Measurements from ENCODE around the gene TSPAN10. TPM values are rescaled to one million over a fixed set of nuclear protein-coding genes. Genes with fewer than 3 reads are reported as not detected.

Gene TSPAN10
- total and polyA plus RNA-seq, 7 donors, result 0.36 to 1.7 (median 0.66) TPM

- Histone ChIP-seq H3K4me1 (peaks cover 3 to 32% (median 27%) of the 10 kb centered on the region in 4 donors), H3K4me3 (no peak overlapping the region), H3K27me3 (no peaks in the 10 kb centered on the region), H3K36me3 (no peaks in the 10 kb centered on the region), H3K9me3 (no peaks in the 10 kb centered on the region), H3K27ac (no peak overlapping the region)
- DNase-seq, result no peak
- 52 to 87% methylated on average over 4 of the region's 4 CpGs for WGBS, 2 donors
- TF ChIP-seq CTCF (IDR thresholded peaks at IDR 0.05) (no peak), EP300 (IDR thresholded peaks at IDR 0.05) (no peak), POLR2AphosphoS5 (IDR thresholded peaks at IDR 0.05) (no peak), POLR2A (IDR thresholded peaks at IDR 0.05) (no peak)
- intact Hi-C loops (cut with DNase I), result loop anchor here (5.0 kb wide), 1 partner anchor 44 kb away; the partner anchor contains the start of genes ARL16 and HGS
Measured at GRCh38 chr17:81638683-81639082, 1.7 kb downstream of the TSPAN10 start.

- no peak overlapping the region for H3K27ac ChIP-seq
- intact Hi-C loops (cut with DNase I), result no loop called here
- no peak for TF ChIP-seq CTCF (IDR thresholded peaks at IDR 0.05)
- no peak for TF ChIP-seq EP300 (IDR thresholded peaks at IDR 0.05)
- no peak for TF ChIP-seq POLR2A (IDR thresholded peaks at IDR 0.05)
- TF ChIP-seq POLR2AphosphoS5 (IDR thresholded peaks at IDR 0.05), result no peak
- no peaks in the 10 kb centered on the region for H3K9me3 ChIP-seq
- no peaks in the 10 kb centered on the region for H3K27me3 ChIP-seq
- H3K4me1 ChIP-seq, result peaks cover 3 to 20% (median 15%) of the 10 kb centered on the region in 4 donors
- no peaks in the 10 kb centered on the region for H3K36me3 ChIP-seq
- no peak overlapping the region for H3K4me3 ChIP-seq
- DNase-seq, result no peak
- WGBS, 2 donors, result 93 to 95% methylated on average over 9 of the region's 9 CpGs
Measured at GRCh38 chr17:81640011-81640410, 3.0 kb downstream of the TSPAN10 start.

- Histone ChIP-seq H3K27me3 (peaks cover 0 to 2% (median 0%) of the 10 kb centered on the region in 3 donors), H3K36me3 (no peaks in the 10 kb centered on the region), H3K4me1 (peaks cover 0 to 7% (median 4%) of the 10 kb centered on the region in 4 donors), H3K27ac (no peak overlapping the region), H3K4me3 (no peak overlapping the region), H3K9me3 (no peaks in the 10 kb centered on the region)
- 93 to 96% methylated on average over 15 to 17 of the region's 17 CpGs for WGBS, 2 donors
- TF ChIP-seq EP300 (IDR thresholded peaks at IDR 0.05), result no peak
- intact Hi-C loops (cut with DNase I), result no loop called here
- no peak for DNase-seq
Measured at GRCh38 chr17:81641825-81642489, 5.0 kb downstream of the TSPAN10 start.

- Histone ChIP-seq H3K9me3 (peaks cover 0 to 6% (median 4%) of the 10 kb centered on the region in 4 donors), H3K4me1 (no peaks in the 10 kb centered on the region), H3K36me3 (no peaks in the 10 kb centered on the region), H3K27ac (no peak overlapping the region), H3K4me3 (no peak overlapping the region), H3K27me3 (peaks cover 18 to 27% (median 24%) of the 10 kb centered on the region in 3 donors)
- intact Hi-C loops (cut with DNase I), result no loop called here
- 93 to 95% methylated on average over 15 of the region's 15 CpGs for WGBS, 2 donors
- TF ChIP-seq CTCF (IDR thresholded peaks at IDR 0.05) (no peak), POLR2AphosphoS5 (IDR thresholded peaks at IDR 0.05) (no peak), EP300 (IDR thresholded peaks at IDR 0.05) (no peak), POLR2A (IDR thresholded peaks at IDR 0.05) (no peak)
- DNase-seq, result no peak
Measured at GRCh38 chr17:81644496-81644895, 7.5 kb downstream of the TSPAN10 start.

- no peak overlapping the region for H3K4me3 ChIP-seq
- no peak overlapping the region for H3K27ac ChIP-seq
- intact Hi-C loops (cut with DNase I), result no loop called here
- H3K4me1 ChIP-seq, result no peaks in the 10 kb centered on the region
- WGBS, 2 donors, result 86 to 88% methylated on average over 29 of the region's 29 CpGs
- peaks cover 24 to 35% (median 32%) of the 10 kb centered on the region in 3 donors for H3K27me3 ChIP-seq
- H3K9me3 ChIP-seq, result peaks cover 0 to 6% (median 4%) of the 10 kb centered on the region in 4 donors
- DNase-seq, result no peak
- TF ChIP-seq EP300 (IDR thresholded peaks at IDR 0.05) (no peak), CTCF (IDR thresholded peaks at IDR 0.05) (no peak), POLR2A (IDR thresholded peaks at IDR 0.05) (no peak), POLR2AphosphoS5 (IDR thresholded peaks at IDR 0.05) (no peak)
- no peaks in the 10 kb centered on the region for H3K36me3 ChIP-seq
Measured at GRCh38 chr17:81644976-81645952, 8.3 kb downstream of the TSPAN10 start.

Measured in sigmoid colon (tissue), 7 donors.